HG03342 (cell line): ENCODE results near the gene CTIF.

Experiments
- ATAC-seq: cut with Tn5 transposase; IDR thresholded peaks from one replicate; pipeline ENCODE4 v1.9.1; 2021; ENCODE audit warnings: mild to moderate bottlenecking, moderate library complexity; ENCODE audit not compliant: unreplicated experiment

Gene CTIF

DNA sequence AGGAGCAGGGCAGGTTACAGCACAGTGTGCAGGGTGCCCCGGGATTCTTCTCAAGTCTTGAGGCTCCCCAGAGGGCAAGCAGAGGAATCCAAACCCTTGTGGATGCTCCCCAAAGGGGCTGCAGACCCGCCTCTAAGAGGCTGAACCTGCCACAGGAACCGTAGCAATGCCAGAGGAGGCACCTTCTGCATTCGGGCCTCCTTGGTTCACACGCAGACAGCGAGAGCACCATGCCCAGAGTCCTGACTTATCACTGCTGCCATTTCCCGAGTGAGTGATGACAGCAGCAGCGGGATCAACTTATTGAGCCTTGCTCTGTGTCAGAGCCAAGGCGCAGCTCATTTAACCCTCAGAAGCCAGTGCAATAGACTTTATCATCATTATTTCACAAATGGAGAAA is 203.5 kb downstream of the CTIF start:
- ATAC-seq = no peak

DNA sequence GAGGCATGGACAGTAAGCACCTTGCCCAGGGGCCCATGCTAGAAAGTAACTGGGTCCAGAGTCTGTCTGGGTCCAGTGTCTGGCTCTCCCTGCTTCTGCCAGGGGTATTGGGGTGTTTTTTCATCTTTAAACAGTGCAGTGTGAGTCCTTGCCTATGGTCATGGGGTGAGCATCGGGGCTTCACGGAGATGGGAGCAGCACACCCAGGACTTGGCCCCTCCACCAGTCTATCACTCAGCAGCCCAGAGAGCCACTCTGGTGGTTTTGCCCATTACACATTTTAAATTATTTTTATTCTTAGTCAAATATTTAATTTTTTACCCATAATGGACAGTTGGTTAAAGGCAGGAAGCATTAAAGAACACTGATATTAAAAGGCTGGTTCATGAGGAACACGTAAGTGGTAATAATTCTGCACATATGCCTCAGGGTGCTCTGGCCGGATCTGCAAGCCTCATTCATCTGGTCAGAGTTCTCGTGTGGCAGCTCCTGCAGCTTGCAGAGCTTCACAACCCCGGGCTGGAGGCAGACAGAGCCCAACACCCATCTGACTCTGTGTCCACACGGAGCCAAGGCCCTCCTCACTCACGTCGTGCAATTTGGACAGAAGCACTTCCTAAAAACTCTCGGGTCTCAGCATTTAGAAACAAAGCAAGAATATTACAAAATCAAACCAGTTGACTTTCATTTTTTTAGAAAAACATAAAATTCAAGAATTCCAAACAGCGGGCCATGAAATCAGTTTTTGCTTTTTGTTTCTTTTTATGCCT is 204.1 kb downstream of the CTIF start:
- ATAC-seq = no peak

GRCh38 chr18:48743886-48744285 is 205.1 kb downstream of the CTIF start:
- no peak for ATAC-seq

- ATAC-seq = no peak
These were observed 206.5 kb downstream of the CTIF start for GRCh38 chr18:48745293-48745692.

GRCh38 chr18:48749768-48750167 is 210.9 kb downstream of the CTIF start:
- no peak for ATAC-seq

DNA sequence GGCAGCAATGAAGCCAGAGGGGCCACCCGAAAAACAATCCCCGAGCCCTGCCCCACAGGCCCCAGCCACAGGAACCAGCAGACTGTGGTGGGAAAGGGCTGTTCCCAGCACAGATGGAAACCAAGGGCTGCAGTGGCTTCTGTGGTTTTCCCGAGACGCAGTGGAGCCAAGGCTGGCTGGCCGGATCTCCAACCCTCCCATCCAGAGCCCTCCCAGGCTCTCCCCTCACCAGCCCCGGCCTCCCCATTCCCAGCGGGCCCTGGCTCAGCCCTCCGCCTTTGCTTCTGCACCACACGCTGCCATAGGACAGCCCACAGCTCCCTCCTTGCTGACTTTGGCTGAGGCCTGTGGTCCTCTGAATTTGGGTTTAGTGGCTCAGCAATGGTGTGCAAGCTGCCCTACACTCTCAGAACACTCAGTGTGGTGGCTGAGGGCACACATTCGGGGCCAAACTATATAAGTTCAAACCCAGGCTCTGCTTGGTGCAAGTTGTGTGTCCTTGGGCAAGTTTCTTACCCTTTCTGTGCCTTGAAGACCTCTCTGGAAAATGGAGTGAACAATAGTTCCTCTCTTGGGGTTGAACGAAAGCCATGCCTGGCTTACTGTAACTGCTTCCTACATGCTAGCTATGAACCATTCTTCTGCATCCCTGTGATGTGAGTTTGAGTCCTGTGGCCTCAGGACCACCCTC is 211.8 kb downstream of the CTIF start:
- no peak for ATAC-seq

DNA sequence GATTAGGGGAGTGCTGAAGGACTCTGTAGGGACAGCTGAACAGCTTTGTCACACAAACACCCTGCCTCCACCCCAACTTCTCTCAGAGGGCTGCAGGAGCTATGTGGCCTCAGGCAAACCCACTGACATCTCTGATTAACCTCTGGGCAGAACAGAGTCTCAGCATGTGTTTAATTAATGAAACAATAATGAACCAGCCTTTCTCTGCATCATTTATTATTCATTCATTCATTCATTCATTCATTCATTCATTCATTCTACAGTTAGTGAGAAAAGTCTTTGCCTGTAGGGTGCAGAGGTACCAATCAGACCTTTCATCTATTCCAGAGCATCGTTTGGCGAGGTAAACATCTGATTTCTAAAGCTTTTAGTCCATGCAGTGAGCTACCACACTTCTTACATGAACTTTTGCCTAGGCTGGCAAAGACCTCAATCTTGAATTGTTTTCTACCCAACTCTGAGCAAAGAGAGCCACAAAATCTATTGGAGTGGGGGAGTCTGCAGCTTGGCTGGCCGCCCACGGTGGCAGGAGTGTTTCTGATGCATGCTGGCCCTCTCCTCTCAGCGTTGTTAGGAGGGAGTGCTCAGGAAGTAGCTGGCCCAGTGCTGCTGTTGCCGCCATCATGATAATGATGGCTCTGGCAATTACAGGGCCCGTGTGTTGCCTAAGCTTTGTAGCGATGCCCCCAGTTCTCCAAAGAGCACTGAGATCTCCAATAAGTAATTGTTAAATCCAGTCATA is 213.1 kb downstream of the CTIF start:
- ATAC-seq = no peak

- ATAC-seq = no peak
These were observed 213.6 kb downstream of the CTIF start for GRCh38 chr18:48752478-48752877.

DNA sequence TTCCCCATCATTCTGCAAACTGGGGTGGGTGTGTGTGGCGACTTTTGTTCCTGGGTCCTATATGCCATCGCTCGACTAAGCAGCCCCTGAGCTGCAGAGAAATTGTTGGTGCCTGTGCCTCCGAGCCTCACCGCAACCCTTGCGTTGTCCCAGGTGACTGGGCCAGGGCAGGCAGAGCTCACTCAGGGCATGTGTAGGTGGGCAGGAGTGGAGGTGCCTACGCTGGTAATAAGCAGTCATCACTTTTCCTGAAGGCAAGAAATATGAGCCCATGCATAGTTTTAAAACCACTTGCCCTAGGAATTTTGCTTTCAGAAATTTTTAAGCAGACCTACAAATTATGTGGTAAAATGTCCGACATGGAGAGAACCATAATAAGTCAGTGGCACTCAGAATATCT is 214.1 kb downstream of the CTIF start:
- ATAC-seq = no peak

DNA sequence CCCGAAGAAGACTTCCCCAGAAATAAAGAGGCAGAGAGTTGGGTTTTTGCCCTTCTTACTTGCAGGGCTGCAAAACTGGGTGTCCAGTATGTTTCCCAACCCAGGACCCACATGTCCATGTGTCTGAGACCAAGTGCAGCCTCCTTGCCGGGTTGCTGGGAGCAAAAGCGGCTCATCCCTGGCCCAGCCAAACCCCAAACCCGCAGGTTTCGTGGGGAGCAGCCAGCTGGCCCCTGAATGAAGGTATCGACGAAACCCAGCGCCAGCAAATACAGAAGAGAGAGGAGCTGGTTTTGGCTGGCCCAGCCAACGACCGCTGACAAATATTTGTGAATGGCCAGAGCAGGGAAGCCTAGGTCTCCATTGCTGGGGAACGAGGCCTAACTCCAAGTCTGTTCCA is 214.9 kb downstream of the CTIF start:
- ATAC-seq = no peak

- no peak for ATAC-seq
These were observed 215.7 kb downstream of the CTIF start for GRCh38 chr18:48754559-48754958.

DNA sequence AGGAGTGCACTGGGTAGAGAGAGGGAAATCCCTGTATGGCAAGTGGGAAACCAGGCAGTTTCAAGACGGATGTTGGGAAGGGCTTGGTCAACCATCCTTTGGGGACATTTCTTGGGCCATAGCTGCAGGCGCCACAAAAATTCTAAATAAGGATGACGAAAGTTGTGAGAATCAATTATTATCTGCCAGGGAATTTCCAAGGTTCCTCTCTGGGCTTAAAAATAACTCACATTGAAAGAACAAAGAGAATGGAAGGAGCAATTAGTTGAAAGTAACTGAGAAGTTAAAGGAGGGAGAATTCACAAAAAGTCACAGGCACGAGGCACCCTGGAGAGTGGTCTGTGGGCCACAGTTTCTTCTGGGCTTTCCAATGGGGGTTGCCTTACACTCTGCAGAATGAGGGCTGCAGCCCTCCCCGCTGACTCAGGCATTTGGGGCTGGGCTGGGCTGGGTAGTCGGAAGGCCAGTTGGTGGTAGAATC is 216.2 kb downstream of the CTIF start:
- ATAC-seq = no peak

DNA sequence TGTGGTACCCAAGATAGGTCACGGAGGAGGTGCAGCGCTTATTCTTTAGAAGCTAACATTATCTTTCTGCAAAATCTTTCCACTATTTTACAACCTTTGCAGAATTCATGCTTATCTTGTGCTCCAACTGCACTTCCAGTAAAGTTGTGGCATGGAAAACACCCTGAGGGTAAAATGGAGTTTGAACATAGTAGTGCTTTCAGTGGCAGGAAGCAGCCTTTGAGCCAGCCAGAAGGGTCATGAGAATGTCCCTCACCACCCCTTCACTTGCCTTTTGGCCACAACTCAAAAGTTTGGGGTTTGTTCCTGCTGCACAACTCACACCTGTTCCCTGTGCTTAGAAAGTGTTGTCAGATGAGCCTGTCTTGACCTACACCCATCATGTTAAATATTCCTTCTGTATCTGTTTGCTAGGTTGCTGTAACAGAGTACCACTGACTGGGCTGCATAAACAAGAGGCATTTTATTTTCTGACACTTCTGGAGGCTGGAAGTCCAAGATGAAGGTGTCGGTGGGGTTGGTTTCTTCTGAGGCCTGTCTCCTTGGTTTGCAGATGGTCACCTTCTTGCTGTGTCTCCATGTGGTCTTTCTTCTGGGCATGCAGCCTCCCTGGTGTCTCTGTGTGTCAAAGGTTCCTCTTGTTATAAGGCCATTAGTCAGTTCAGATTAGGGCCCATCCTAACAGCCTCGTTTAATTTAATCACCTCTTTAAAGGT is 217.8 kb downstream of the CTIF start:
- ATAC-seq = no peak

DNA sequence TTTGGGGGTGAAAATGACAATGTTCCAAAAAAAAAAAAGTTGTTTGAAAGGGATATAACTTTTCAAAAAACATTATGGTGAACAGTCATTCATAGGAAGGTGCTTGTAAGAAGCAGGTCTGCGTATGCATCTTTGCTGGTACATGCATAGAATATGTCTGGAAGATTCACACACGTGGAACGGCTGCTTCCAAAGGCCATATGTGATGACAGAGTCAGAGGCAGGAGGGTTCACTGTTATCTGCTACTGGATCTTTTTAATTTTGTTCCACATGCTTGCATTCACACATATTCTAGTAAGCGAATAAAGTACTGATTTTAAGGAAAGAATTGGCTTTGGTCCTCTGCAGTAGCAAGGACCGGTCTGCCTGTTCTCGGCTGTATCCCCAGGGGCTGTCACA is 218.5 kb downstream of the CTIF start:
- ATAC-seq = no peak

DNA sequence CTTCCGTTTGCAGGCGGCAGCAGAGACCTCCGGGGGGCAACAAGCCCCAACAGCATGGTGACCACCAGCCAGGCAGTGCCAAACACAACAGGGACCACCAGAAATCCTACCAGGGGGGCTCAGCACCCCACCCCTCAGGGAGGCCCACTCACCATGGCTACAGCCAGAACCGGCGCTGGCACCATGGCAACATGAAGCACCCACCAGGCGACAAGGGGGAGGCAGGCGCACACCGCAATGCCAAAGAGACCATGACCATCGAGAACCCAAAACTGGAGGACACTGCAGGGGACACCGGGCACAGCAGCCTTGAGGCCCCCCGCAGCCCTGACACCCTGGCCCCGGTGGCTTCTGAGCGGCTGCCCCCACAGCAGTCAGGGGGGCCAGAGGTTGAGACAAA is 219.1 kb downstream of the CTIF start:
- no peak for ATAC-seq

DNA sequence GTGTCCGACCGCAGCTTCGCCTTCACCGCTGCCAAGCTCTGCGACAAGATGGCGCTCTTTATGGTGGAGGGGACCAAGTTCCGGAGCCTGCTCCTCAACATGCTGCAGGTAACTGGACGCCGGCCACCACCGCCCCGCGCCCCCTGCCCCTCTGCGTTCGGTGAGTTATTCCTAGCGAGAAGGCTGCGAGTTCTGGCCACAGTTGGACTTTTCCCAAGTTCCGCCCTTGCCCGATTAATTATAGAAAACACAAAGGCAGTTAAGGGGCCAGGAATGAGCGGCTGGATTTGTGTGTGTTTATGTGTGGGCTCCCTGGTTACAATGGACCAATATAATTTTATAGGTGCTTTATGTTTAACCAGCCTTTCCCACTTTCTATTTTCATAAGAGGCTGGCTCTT is 222.8 kb downstream of the CTIF start:
- no peak for ATAC-seq

DNA sequence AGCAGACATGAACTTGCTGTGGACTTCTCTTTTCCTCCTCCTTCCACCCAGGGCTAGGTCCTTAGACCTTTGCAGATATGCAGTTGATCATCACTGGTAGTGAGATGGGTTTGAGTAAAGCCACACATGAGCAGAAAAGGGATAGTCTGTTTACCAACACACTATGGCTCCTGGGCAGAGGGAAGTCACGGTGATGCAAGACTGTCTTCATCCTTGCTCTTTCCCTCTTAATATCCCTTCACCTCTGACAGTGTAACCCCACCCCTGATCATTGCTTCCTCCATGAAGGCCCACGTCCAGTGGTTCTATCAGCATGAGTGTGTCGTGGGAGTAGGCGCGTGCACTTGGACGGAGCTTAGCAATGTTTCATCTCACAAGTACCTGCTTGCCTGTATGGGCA is 223.2 kb downstream of the CTIF start:
- ATAC-seq = no peak

GRCh38 chr18:48762836-48763718 is 224.2 kb downstream of the CTIF start:
- no peak for ATAC-seq

- ATAC-seq = no peak
These were observed 224.9 kb downstream of the CTIF start for GRCh38 chr18:48763719-48764100.

DNA sequence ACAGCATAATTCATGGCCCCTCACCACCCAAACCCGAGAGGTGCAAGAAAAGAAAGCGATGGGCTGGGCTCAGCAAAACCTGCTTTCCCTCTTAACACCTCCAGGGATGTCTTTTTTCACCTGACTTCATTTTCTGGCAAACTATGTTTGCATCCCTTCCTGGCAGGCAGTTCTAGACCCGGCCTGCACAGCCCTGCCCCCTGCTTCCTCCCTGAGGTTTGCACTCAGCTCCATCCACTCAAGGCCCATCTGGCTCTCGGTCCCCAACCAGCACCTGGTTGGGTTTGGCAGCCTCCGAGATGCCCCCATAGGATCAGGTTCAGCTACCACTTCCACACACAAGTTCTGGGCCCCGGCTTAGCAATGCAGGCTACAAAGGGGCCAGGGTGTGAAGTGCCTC is 226.2 kb downstream of the CTIF start:
- no peak for ATAC-seq
